ENCODE results near the gene GRID2IP.
"Not testable (repeated sequence)": the region's sequence is repeated elsewhere in the genome, so short reads cannot be mapped to it uniquely, and the experiment has no call there.

GRID2IP gene

GRCh38 chr7:6479067-6479466 is 72.2 kb downstream of the GRID2IP start:
- H3K27ac ChIP-seq, result no peak overlapping the region
- TF ChIP-seq CTCF (conservative IDR thresholded peaks at IDR 0.05), result no peak

- TF ChIP-seq CTCF (conservative IDR thresholded peaks at IDR 0.05), result no peak
Measured at GRCh38 chr7:6478186-6478585, 73.1 kb downstream of the GRID2IP start.

GRCh38 chr7:6477318-6477660 is 74.0 kb downstream of the GRID2IP start:
- no peak overlapping the region for H3K27ac ChIP-seq
- TF ChIP-seq CTCF (conservative IDR thresholded peaks at IDR 0.05), result no peak

More at GRCh38 chr7:6478186-6478585, 73.1 kb downstream of the GRID2IP start:
- H3K27ac ChIP-seq, result no peak overlapping the region

- no peak for TF ChIP-seq CTCF (conservative IDR thresholded peaks at IDR 0.05)
- H3K27ac ChIP-seq, result no peak overlapping the region
Measured at GRCh38 chr7:6476596-6477317, 74.5 kb downstream of the GRID2IP start.

GRCh38 chr7:6475433-6476186 is 75.7 kb downstream of the GRID2IP start:
- no peak overlapping the region for H3K27ac ChIP-seq
- no peak for TF ChIP-seq CTCF (conservative IDR thresholded peaks at IDR 0.05)

- no peak for TF ChIP-seq CTCF (conservative IDR thresholded peaks at IDR 0.05)
- no peak overlapping the region for H3K27ac ChIP-seq
Measured at GRCh38 chr7:6465862-6466261, 85.4 kb downstream of the GRID2IP start.

- H3K27ac ChIP-seq, result not testable (repeated sequence)
Measured at GRCh38 chr7:6463609-6464008, 87.7 kb downstream of the GRID2IP start.
